ENCODE results near the gene SNAI1.
A peak's percentile ranks its signal among the peaks of the same experiment; 100 is the strongest.
"Not testable (repeated sequence)": the region's sequence is repeated elsewhere in the genome, so short reads cannot be mapped to it uniquely, and the experiment has no call there.

The SNAI1 gene

GRCh38 chr20:50007369-50007768 is 24.6 kb downstream of the SNAI1 start:
- no peak overlapping the region for H3K4me3 ChIP-seq (ENCODE audit: low read depth in 1 of 2, low read length in 2 of 2)
- H3K9me3 ChIP-seq (ENCODE audit: control insufficient read depth in 1 of 2, low read length in 2 of 2): no peaks in the 10 kb centered on the region
- no peaks in the 10 kb centered on the region for H3K4me1 ChIP-seq (ENCODE audit: control insufficient read depth in 1 of 2, insufficient read depth in 2 of 2, low read length in 2 of 2)
- no peak overlapping the region for H3K27ac ChIP-seq (ENCODE audit: low read length)
- H3K27me3 ChIP-seq (ENCODE audit: low read depth, low read length): no peaks in the 10 kb centered on the region
- H3K36me3 ChIP-seq (ENCODE audit: control insufficient read depth in 1 of 2, insufficient read depth in 2 of 2, low read length in 2 of 2): no peaks in the 10 kb centered on the region

DNA sequence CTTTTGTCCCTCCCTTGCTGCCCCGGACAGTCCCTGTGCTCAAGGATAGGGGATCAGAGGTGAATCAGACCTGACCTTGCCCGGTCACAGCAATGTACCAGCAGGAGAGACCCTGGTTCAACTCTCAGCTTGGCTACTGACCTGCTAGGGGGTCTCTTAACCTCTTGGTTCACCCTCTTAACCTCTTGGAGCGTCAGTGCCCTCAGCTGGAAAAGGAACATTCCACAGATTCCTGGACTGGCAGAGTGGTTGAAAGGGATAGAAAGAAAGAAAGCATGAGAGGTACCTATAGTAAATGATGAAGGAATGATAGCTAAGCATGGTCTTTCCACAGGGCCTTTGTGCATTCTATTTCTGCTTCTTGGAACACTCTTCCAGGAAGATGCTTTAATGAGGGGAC is 25.2 kb downstream of the SNAI1 start:
- H3K36me3 ChIP-seq (ENCODE audit: control insufficient read depth in 1 of 2, insufficient read depth in 2 of 2, low read length in 2 of 2): no peaks in the 10 kb centered on the region
- H3K4me3 ChIP-seq (ENCODE audit: low read depth in 1 of 2, low read length in 2 of 2): no peak overlapping the region
- H3K27me3 ChIP-seq (ENCODE audit: low read depth, low read length): no peaks in the 10 kb centered on the region
- no peaks in the 10 kb centered on the region for H3K9me3 ChIP-seq (ENCODE audit: control insufficient read depth in 1 of 2, low read length in 2 of 2)
- no peak overlapping the region for H3K27ac ChIP-seq (ENCODE audit: low read length)
- H3K4me1 ChIP-seq (ENCODE audit: control insufficient read depth in 1 of 2, insufficient read depth in 2 of 2, low read length in 2 of 2): no peaks in the 10 kb centered on the region

DNA sequence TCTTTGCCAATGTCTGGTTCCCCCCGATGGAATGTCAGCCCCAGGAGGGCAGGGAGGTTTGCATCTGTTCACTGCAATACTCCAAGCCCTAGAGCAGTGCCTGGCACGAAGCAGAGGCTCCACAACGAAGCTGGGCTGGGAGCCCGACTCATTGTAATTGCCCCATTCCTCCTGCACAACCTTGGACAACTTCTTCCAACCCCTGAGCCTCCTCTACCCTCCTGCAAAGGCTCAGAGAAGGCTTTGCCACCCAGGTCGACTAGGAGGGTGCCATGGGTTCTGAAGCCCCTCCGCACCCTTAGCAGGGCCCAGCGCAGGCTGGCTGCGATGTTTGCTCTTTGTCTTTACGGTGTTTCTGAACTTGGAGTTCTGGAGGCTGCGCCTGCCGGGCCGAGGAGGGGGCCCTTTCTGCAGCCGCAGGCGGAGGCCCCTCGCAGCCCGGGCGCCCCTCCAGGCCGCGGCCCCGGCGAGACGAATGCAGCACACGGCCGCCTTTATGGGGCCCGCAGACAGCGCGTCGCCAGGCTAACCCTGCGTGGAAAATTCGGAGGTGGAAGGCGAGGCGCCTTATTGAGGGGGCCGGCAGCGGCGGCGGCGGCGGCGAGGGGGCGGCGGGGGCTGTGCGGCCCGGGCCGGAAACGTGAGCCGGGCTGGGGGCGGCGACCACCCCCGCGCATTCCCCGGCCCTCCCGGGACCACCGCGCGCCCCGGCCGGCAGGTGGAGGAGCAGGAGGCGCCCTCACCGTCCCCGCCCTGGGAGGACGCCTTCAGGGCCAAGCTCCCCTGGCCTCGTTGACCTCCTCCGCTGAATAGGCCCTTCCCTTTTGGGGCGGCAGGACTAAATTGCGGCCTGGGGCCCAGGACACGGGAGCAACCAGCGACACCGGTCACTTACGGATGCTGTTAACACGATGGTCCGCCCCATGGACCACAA is 27.0 kb downstream of the SNAI1 start:
- H3K4me3 ChIP-seq (ENCODE audit: low read depth in 1 of 2, low read length in 2 of 2): peak overlapping the region in 1 of 2 donors; percentile 42
- no peak overlapping the region for H3K27ac ChIP-seq (ENCODE audit: low read length)
- no peaks in the 10 kb centered on the region for H3K36me3 ChIP-seq (ENCODE audit: control insufficient read depth in 1 of 2, insufficient read depth in 2 of 2, low read length in 2 of 2)
- H3K27me3 ChIP-seq (ENCODE audit: low read depth, low read length): no peaks in the 10 kb centered on the region
- no peaks in the 10 kb centered on the region for H3K9me3 ChIP-seq (ENCODE audit: control insufficient read depth in 1 of 2, low read length in 2 of 2)
- no peaks in the 10 kb centered on the region for H3K4me1 ChIP-seq (ENCODE audit: control insufficient read depth in 1 of 2, insufficient read depth in 2 of 2, low read length in 2 of 2)

DNA sequence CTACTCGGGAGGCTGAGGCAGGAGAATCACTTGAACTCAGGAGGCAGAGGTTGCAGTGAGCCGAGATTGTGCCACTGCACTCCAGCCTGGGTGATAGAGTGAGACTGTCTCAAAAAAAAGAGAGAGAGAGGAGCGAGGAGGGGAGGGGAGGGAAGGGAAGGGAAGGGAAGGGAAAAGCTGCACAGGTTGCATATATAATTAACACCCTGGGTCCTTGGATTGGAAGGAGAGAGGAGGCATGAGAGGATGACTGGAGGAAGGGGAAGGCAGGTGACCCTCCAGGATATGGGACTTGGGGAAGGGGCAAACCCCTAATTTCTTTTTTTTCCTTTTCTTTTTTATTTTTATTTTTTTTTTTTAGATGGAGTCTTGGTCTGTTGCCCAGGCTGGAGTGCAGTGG is 28.8 kb downstream of the SNAI1 start:
- not testable (repeated sequence) for H3K4me3 ChIP-seq (ENCODE audit: low read depth in 1 of 2, low read length in 2 of 2); H3K36me3 ChIP-seq (ENCODE audit: control insufficient read depth in 1 of 2, insufficient read depth in 2 of 2, low read length in 2 of 2); H3K27me3 ChIP-seq (ENCODE audit: low read depth, low read length); H3K27ac ChIP-seq (ENCODE audit: low read length); H3K9me3 ChIP-seq (ENCODE audit: control insufficient read depth in 1 of 2, low read length in 2 of 2)
- H3K4me1 ChIP-seq (ENCODE audit: control insufficient read depth in 1 of 2, insufficient read depth in 2 of 2, low read length in 2 of 2): peaks cover 0 to 11% of the 10 kb centered on the region in 2 donors

DNA sequence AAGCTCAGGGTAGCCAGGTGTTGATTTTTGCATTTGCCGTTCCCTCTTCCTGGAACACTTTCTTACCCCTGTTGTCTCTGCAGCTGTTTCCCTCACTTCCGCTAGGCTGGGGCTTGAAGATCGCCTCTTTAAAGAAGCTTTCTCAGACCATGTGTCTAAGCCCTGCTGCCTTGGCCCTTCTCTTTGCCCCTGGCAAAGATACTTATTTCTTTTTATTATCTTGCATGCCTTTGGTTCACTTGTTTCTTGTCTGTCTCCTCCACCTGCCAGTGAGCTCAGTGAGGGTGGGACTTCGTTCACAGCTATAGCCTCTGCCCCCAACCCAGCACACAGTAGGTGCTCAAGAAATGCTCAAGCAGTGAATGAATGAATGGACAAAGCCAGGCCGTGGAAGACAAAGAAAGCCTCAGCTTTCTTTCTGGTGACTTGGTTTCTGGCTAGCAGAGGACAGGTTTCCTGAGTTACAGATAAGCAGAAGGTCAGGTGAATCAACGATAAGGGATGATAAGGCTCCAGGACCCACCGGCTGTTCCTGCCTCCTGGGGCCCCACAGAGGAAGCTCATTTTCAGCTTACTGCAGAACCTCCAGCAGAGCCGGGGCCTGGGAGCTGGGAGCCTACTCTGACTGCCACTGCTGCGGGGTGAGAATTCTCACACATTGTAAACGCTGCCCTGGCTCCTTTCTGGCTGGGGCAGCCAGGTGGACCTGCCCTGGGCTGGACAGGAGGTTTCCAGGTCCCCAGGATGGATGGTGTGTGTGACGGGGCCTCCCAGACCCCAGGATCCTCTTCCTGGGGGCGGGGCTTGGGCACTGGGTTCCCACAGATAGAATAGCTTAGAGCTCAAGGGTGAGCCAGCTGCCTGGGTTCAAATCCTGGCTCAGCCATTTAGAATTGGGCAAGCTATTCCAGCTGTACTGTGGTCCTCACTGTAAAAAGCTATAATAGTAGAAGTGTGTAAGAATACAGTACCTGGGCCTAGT is 29.8 kb downstream of the SNAI1 start:
- H3K27ac ChIP-seq (ENCODE audit: low read length): no peak overlapping the region
- no peaks in the 10 kb centered on the region for H3K27me3 ChIP-seq (ENCODE audit: low read depth, low read length)
- no peaks in the 10 kb centered on the region for H3K9me3 ChIP-seq (ENCODE audit: control insufficient read depth in 1 of 2, low read length in 2 of 2)
- H3K36me3 ChIP-seq (ENCODE audit: control insufficient read depth in 1 of 2, insufficient read depth in 2 of 2, low read length in 2 of 2): no peaks in the 10 kb centered on the region
- peaks cover 0 to 11% of the 10 kb centered on the region in 2 donors for H3K4me1 ChIP-seq (ENCODE audit: control insufficient read depth in 1 of 2, insufficient read depth in 2 of 2, low read length in 2 of 2)
- no peak overlapping the region for H3K4me3 ChIP-seq (ENCODE audit: low read depth in 1 of 2, low read length in 2 of 2)

DNA sequence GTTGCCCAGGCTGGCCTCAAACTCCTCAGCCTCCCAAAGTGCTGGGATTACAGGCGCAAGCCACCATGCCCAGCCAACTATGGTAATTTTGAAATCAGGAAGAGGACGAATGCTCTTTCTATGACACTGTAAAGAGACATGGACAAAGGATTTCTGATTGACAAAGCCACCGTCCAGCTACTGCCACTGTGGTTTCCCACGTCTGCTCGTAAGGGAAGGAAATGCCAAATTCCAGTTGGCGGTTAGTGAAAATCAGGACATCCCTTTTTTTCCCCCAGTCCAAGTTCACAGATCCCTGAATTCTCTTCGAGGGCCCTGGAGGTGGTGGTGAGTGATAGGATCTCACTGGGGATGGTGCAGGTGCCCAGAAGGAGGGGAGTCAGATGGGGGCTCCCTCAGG is 31.2 kb downstream of the SNAI1 start:
- H3K27ac ChIP-seq (ENCODE audit: low read length): no peak overlapping the region

GRCh38 chr20:50014570-50015562 is 32.1 kb downstream of the SNAI1 start:
- Histone ChIP-seq H3K27ac (ENCODE audit: low read length) (no peak overlapping the region), H3K9me3 (ENCODE audit: control insufficient read depth in 1 of 2, low read length in 2 of 2) (no peaks in the 10 kb centered on the region), H3K27me3 (ENCODE audit: low read depth, low read length) (no peaks in the 10 kb centered on the region), H3K4me1 (ENCODE audit: control insufficient read depth in 1 of 2, insufficient read depth in 2 of 2, low read length in 2 of 2) (peaks cover 0 to 11% of the 10 kb centered on the region in 2 donors), H3K36me3 (ENCODE audit: control insufficient read depth in 1 of 2, insufficient read depth in 2 of 2, low read length in 2 of 2) (no peaks in the 10 kb centered on the region), H3K4me3 (ENCODE audit: low read depth in 1 of 2, low read length in 2 of 2) (no peak overlapping the region)

More for the DNA sequence above, 31.2 kb downstream of the SNAI1 start:
- Histone ChIP-seq H3K4me3 (ENCODE audit: low read depth in 1 of 2, low read length in 2 of 2) (no peak overlapping the region), H3K9me3 (ENCODE audit: control insufficient read depth in 1 of 2, low read length in 2 of 2) (no peaks in the 10 kb centered on the region), H3K4me1 (ENCODE audit: control insufficient read depth in 1 of 2, insufficient read depth in 2 of 2, low read length in 2 of 2) (peaks cover 0 to 11% of the 10 kb centered on the region in 2 donors), H3K36me3 (ENCODE audit: control insufficient read depth in 1 of 2, insufficient read depth in 2 of 2, low read length in 2 of 2) (no peaks in the 10 kb centered on the region), H3K27me3 (ENCODE audit: low read depth, low read length) (no peaks in the 10 kb centered on the region)

DNA sequence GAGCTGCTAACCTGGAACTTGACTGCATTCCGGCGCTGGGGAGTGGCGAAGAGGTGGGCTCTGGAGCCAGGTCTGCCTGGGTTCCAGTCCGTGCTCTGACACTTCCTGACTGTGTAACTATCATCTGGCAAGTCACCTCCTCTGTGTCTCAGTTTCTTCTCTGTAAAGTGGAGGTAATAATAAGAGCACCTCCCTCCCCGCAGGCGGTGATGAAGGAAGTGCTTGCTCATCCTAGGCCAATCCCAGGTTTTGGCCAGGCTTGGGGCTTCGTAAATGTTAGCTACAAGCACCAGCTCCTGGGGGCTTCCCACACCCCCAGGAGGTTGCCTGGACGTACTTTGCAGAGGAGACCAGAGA is 32.8 kb downstream of the SNAI1 start:
- Histone ChIP-seq H3K27ac (ENCODE audit: low read length) (no peak overlapping the region), H3K4me3 (ENCODE audit: low read depth in 1 of 2, low read length in 2 of 2) (no peak overlapping the region), H3K4me1 (ENCODE audit: control insufficient read depth in 1 of 2, insufficient read depth in 2 of 2, low read length in 2 of 2) (peaks cover 0 to 11% of the 10 kb centered on the region in 2 donors), H3K27me3 (ENCODE audit: low read depth, low read length) (no peaks in the 10 kb centered on the region), H3K9me3 (ENCODE audit: control insufficient read depth in 1 of 2, low read length in 2 of 2) (no peaks in the 10 kb centered on the region), H3K36me3 (ENCODE audit: control insufficient read depth in 1 of 2, insufficient read depth in 2 of 2, low read length in 2 of 2) (no peaks in the 10 kb centered on the region)

DNA sequence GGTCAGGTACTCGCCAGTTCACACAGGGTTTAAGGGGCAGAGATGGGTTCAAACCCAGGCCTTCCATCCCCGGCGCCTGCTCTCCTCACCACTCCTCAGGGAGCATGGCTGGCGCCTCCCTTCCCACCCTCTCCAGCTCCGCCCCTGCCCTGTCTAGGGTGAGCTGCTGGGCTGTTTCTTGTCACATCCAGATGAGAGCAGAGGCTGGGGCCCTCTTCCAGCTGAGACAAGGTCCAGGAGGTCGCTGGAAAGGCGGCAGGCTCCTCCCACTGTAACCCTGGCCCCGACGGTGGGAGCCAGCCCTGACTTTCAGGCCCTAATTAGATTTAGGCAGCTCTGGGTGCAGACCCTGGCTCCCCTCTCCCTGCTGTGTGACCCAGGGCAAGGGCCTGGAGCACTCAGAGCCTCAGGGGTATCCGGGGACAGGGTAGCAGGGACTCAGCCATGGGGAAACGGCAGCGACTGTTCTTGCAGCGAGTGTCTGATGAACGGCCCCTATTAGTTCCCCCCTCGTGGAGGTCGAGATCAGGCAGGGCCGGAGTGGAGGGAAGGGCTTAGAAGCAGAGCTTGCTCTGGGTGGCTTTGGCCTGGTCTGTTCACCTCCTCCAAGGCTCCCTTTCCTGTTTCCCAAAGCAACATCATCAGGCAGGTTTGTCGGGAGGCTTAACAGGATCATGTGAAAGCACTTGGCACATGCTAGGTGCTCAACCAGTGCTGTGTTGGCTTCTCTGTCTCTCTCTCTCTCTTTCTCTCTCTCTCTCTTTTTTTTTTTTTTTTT is 33.4 kb downstream of the SNAI1 start:
- no peak overlapping the region for H3K4me3 ChIP-seq (ENCODE audit: low read depth in 1 of 2, low read length in 2 of 2)
- peaks cover 0 to 11% of the 10 kb centered on the region in 2 donors for H3K4me1 ChIP-seq (ENCODE audit: control insufficient read depth in 1 of 2, insufficient read depth in 2 of 2, low read length in 2 of 2)
- H3K36me3 ChIP-seq (ENCODE audit: control insufficient read depth in 1 of 2, insufficient read depth in 2 of 2, low read length in 2 of 2): no peaks in the 10 kb centered on the region
- H3K27me3 ChIP-seq (ENCODE audit: low read depth, low read length): no peaks in the 10 kb centered on the region
- H3K27ac ChIP-seq (ENCODE audit: low read length): no peak overlapping the region
- H3K9me3 ChIP-seq (ENCODE audit: control insufficient read depth in 1 of 2, low read length in 2 of 2): no peaks in the 10 kb centered on the region

DNA sequence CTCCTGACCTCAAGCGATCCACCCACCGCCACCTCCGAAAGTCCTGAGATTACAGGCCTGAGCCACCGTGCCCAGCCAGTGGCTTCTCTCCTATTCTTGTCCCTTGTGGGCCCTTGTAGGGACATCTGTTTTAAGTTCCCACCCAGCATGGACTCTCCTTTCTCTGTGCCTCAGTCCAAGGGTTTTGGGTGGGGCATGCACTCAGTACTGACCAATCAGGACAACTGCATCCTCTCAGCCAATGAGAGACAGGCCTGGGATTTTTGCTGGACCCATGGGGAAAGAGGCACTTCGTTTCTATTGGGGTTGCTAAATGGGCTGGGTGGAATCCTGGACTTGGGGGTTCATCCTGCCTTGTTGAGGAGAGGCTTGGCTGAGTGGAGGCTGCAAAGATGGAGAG is 34.4 kb downstream of the SNAI1 start:
- peaks cover 0 to 11% of the 10 kb centered on the region in 2 donors for H3K4me1 ChIP-seq (ENCODE audit: control insufficient read depth in 1 of 2, insufficient read depth in 2 of 2, low read length in 2 of 2)
- H3K27ac ChIP-seq (ENCODE audit: low read length): no peak overlapping the region
- no peaks in the 10 kb centered on the region for H3K27me3 ChIP-seq (ENCODE audit: low read depth, low read length)
- H3K4me3 ChIP-seq (ENCODE audit: low read depth in 1 of 2, low read length in 2 of 2): no peak overlapping the region
- H3K9me3 ChIP-seq (ENCODE audit: control insufficient read depth in 1 of 2, low read length in 2 of 2): no peaks in the 10 kb centered on the region
- H3K36me3 ChIP-seq (ENCODE audit: control insufficient read depth in 1 of 2, insufficient read depth in 2 of 2, low read length in 2 of 2): no peaks in the 10 kb centered on the region

Measured in muscle layer of duodenum (tissue), 2 donors.